ENCODE measurements around the gene BRSK1. TPM values are rescaled to one million over a fixed set of nuclear protein-coding genes. Genes with fewer than 3 reads are reported as not detected.

Gene BRSK1
- total RNA-seq, 4 donors from 2014 or later, result 0.68 to 2.3 (median 1.6) TPM

- no peaks in the 10 kb centered on the region for H3K36me3 ChIP-seq
- H3K27ac ChIP-seq, result no peak overlapping the region
- peaks cover 49% of the 10 kb centered on the region for H3K27me3 ChIP-seq
- peak overlapping the region; percentile 46 for H3K4me3 ChIP-seq
- TF ChIP-seq POLR2AphosphoS5 (IDR thresholded peaks at IDR 0.05) (no peak), POLR2A (IDR thresholded peaks at IDR 0.05) (no peak), CTCF (IDR thresholded peaks at IDR 0.05) (no peak), EP300 (IDR thresholded peaks at IDR 0.05) (no peak)
- H3K9me3 ChIP-seq, result no peaks in the 10 kb centered on the region
- WGBS, result 1% methylated on average over 14 of the region's 72 CpGs
- peak in 1 of 2 donors; percentile 70 for DNase-seq (ENCODE audit: low spot score in 2 of 2)
- peaks cover 25% of the 10 kb centered on the region for H3K4me1 ChIP-seq
Observed at GRCh38 chr19:55353803-55354697, 70.3 kb downstream of the BRSK1 start.

GRCh38 chr19:55354698-55355212 lies 71.0 kb downstream of the BRSK1 start, which contains the start of gene COX6B2:
TSS of gene COX6B2 (minus strand) at chr19:55354719. CDS start at chr19:55354521, 198 bp downstream.
- Histone ChIP-seq H3K4me3 (peak within 1 kb of the TSS; percentile 46), H3K9me3 (no peaks in the 10 kb centered on the region), H3K4me1 (peaks cover 25% of the 10 kb centered on the region), H3K27me3 (peaks cover 49% of the 10 kb centered on the region), H3K36me3 (no peaks in the 10 kb centered on the region), H3K27ac (no peak within 1 kb of the TSS)
- TF ChIP-seq POLR2AphosphoS5 (IDR thresholded peaks at IDR 0.05) (no peak), POLR2A (IDR thresholded peaks at IDR 0.05) (no peak), EP300 (IDR thresholded peaks at IDR 0.05) (no peak), CTCF (IDR thresholded peaks at IDR 0.05) (no peak)
- WGBS, result 4% methylated on average over 14 of the region's 43 CpGs
- peak in 1 of 2 donors; percentile 69 for DNase-seq (ENCODE audit: low spot score in 2 of 2)

GRCh38 chr19:55355213-55355821 lies 71.5 kb downstream of the BRSK1 start:
- Histone ChIP-seq H3K4me1 (peaks cover 25% of the 10 kb centered on the region), H3K4me3 (peak overlapping the region; percentile 46), H3K27me3 (peaks cover 49% of the 10 kb centered on the region), H3K27ac (no peak overlapping the region), H3K36me3 (no peaks in the 10 kb centered on the region), H3K9me3 (no peaks in the 10 kb centered on the region)
- TF ChIP-seq POLR2A (IDR thresholded peaks at IDR 0.05) (no peak), CTCF (IDR thresholded peaks at IDR 0.05) (no peak), POLR2AphosphoS5 (IDR thresholded peaks at IDR 0.05) (no peak)
- no peak for DNase-seq (ENCODE audit: low spot score in 2 of 2)
- WGBS, result no CpG with 5 or more reads among the region's 13 CpGs

- TF ChIP-seq POLR2A (IDR thresholded peaks at IDR 0.05) (no peak), POLR2AphosphoS5 (IDR thresholded peaks at IDR 0.05) (no peak), EP300 (IDR thresholded peaks at IDR 0.05) (no peak), CTCF (IDR thresholded peaks at IDR 0.05) (no peak)
- Histone ChIP-seq H3K4me1 (peaks cover 19% of the 10 kb centered on the region), H3K27ac (no peak overlapping the region), H3K9me3 (no peaks in the 10 kb centered on the region), H3K27me3 (peaks cover 32% of the 10 kb centered on the region), H3K4me3 (no peak overlapping the region), H3K36me3 (no peaks in the 10 kb centered on the region)
- DNase-seq (ENCODE audit: low spot score in 2 of 2), result no peak
- WGBS, result 90% methylated on average over 15 of the region's 19 CpGs
Observed at GRCh38 chr19:55358493-55358892, 74.7 kb downstream of the BRSK1 start.
